K562 (cell line): Measurements from ENCODE around the gene EFCC1.

ENCODE experiments used
- ATF6 ChIP-seq: sonication (generic); formaldehyde crosslinking; IDR thresholded peaks from 2 replicates; pipeline ENCODE4 v1.4.0; 2020; ENCODE audit warnings: mild to moderate bottlenecking, missing genetic modification reagents
- CTCF ChIP-seq, 3 experiments: IDR thresholded peaks in 2 of 3; conservative IDR thresholded peaks in 1 of 3; 2 replicates each; pipeline ENCODE4 v1.5.1; 2011 to 2012; ENCODE audit warnings: low read length in 3 of 3, mild to moderate bottlenecking in 3 of 3, control low read depth in 2 of 3, improper control_type of control experiment in 1 of 3, inconsistent platforms in 1 of 3, low read depth in 1 of 3, mixed read lengths in 1 of 3, moderate library complexity in 1 of 3; ENCODE audit not compliant: insufficient read depth in 2 of 3
- DACH1 ChIP-seq: fragments of 450-650 bp; IDR thresholded peaks from 2 replicates; pipeline ENCODE4 v1.6.1; 2018; ENCODE audit not compliant: partially characterized antibody
- DNMT1 ChIP-seq: fragments of 450-650 bp; IDR thresholded peaks from 2 replicates; pipeline ENCODE4 v1.6.1; 2016; ENCODE audit warnings: antibody characterized with exemption, mild to moderate bottlenecking
- E2F1 ChIP-seq: sonication (generic); formaldehyde crosslinking; IDR thresholded peaks from 2 replicates; pipeline ENCODE4 v1.8.1; 2023; ENCODE audit warnings: mild to moderate bottlenecking, missing genetic modification reagents, moderate library complexity
- POLR2A ChIP-seq: fragments of 450-650 bp; conservative IDR thresholded peaks from 2 replicates; pipeline ENCODE4 v1.6.1; 2016
- POLR2G ChIP-seq: fragments of 200-400 bp; formaldehyde crosslinking; IDR thresholded peaks from 2 replicates; pipeline ENCODE4 v1.6.1; 2017; ENCODE audit warnings: low read depth, mild to moderate bottlenecking, antibody characterized with exemption, low read length, moderate library complexity
- RFX5 ChIP-seq: IDR thresholded peaks from 2 replicates; pipeline ENCODE4 v1.6.1; 2011; ENCODE audit warnings: low read depth, mild to moderate bottlenecking, improper control_type of control experiment, low read length
- RNF2 ChIP-seq: sonication (generic); IDR thresholded peaks from 2 replicates; pipeline ENCODE4 v1.6.1; 2016
- SRSF9 ChIP-seq: fragments of 200-400 bp; formaldehyde crosslinking; IDR thresholded peaks from 2 replicates; pipeline ENCODE4 v1.6.1; 2017; ENCODE audit warnings: low read depth, low read length, borderline replicate concordance

- TF ChIP-seq ATF6 (CRISPR knock-in tag) (no peak), E2F1 (CRISPR knock-in tag) (no peak), POLR2G (no peak), DACH1 (no peak), POLR2A (no peak), DNMT1 (no peak), SRSF9 (no peak), RNF2 (no peak), CTCF (IDR thresholded peaks at IDR 0.05 in 2 of 3, conservative IDR thresholded peaks at IDR 0.05 in 1 of 3; ENCODE audit: insufficient read depth in 2 of 3, low read depth in 1 of 3, low read length in 3 of 3) (no peak), RFX5 (no peak)
Measured at GRCh38 chr3:129040039-129040336, 38.9 kb downstream of the EFCC1 start.
